HG03521 (cell line): ENCODE data around the gene CFTR.

Experiments
- ATAC-seq: cut with Tn5 transposase; IDR thresholded peaks from one replicate; pipeline ENCODE4 v1.9.1; 2021; ENCODE audit warnings: mild to moderate bottlenecking, moderate library complexity; ENCODE audit not compliant: unreplicated experiment

CFTR gene

GRCh38 chr7:117640465-117640864 is 160.6 kb downstream of the CFTR start:
- ATAC-seq, result no peak

GRCh38 chr7:117645481-117646165 is 165.8 kb downstream of the CFTR start:
- ATAC-seq, result no peak

GRCh38 chr7:117648203-117648866 is 168.5 kb downstream of the CFTR start:
- no peak for ATAC-seq

GRCh38 chr7:117652943-117653680 is 173.3 kb downstream of the CFTR start:
- ATAC-seq, result no peak

GRCh38 chr7:117654780-117655179 is 175.0 kb downstream of the CFTR start:
- no peak for ATAC-seq

- ATAC-seq, result no peak
Measured at GRCh38 chr7:117656806-117657205, 177.0 kb downstream of the CFTR start.

- no peak for ATAC-seq
Measured at GRCh38 chr7:117659531-117660011, 179.7 kb downstream of the CFTR start.

- no peak for ATAC-seq
Measured at GRCh38 chr7:117661328-117661727, 181.5 kb downstream of the CFTR start.

- no peak for ATAC-seq
Measured at GRCh38 chr7:117664047-117664446, 184.2 kb downstream of the CFTR start.

GRCh38 chr7:117665368-117665767 is 185.5 kb downstream of the CFTR start:
- no peak for ATAC-seq

GRCh38 chr7:117666031-117666430 is 186.2 kb downstream of the CFTR start:
- no peak for ATAC-seq

GRCh38 chr7:117666689-117667088 is 186.9 kb downstream of the CFTR start:
- ATAC-seq, result no peak

- no peak for ATAC-seq
Measured at GRCh38 chr7:117667456-117667855, 187.6 kb downstream of the CFTR start.

- no peak for ATAC-seq
Measured at GRCh38 chr7:117669818-117670217, 190.0 kb downstream of the CFTR start.

GRCh38 chr7:117672453-117672852 is 192.6 kb downstream of the CFTR start:
- ATAC-seq, result no peak

GRCh38 chr7:117673367-117673766 is 193.5 kb downstream of the CFTR start:
- ATAC-seq, result no peak

- ATAC-seq, result no peak
Measured at GRCh38 chr7:117673839-117674238, 194.0 kb downstream of the CFTR start.

GRCh38 chr7:117674617-117675016 is 194.8 kb downstream of the CFTR start:
- ATAC-seq, result no peak

- no peak for ATAC-seq
Measured at GRCh38 chr7:117675497-117676435, 195.9 kb downstream of the CFTR start.

GRCh38 chr7:117679120-117679519 is 199.3 kb downstream of the CFTR start:
- no peak for ATAC-seq
